ENCODE results near the gene SLIT3.

- TF ChIP-seq GATA3 (IDR thresholded peaks at IDR 0.05; ENCODE audit: low read depth, low read length) (no peak), GATA2 (IDR thresholded peaks at IDR 0.05; ENCODE audit: low read depth, low read length) (no peak)
These were observed 595.6 kb downstream of the SLIT3 start for GRCh38 chr5:168705321-168705720.

Measured in SH-SY5Y (cell line).